Activated gamma-delta T cell treated with anti-CD3 and anti-CD28 coated beads, Interleukin-2, amount 50 U/mL, for 16 hours (primary cell): ENCODE results near the gene NKD1.
"Not testable (repeated sequence)": the region's sequence is repeated elsewhere in the genome, so short reads cannot be mapped to it uniquely, and the experiment has no call there.

Experiments
- DNase-seq: peaks from one replicate; pipeline ENCODE4 v3.0.0-alpha.2; 2020; ENCODE audit warnings: low read depth

The NKD1 gene

GRCh38 chr16:50520451-50521245 is 27.5 kb upstream of the NKD1 start:
- DNase-seq: no peak

DNA sequence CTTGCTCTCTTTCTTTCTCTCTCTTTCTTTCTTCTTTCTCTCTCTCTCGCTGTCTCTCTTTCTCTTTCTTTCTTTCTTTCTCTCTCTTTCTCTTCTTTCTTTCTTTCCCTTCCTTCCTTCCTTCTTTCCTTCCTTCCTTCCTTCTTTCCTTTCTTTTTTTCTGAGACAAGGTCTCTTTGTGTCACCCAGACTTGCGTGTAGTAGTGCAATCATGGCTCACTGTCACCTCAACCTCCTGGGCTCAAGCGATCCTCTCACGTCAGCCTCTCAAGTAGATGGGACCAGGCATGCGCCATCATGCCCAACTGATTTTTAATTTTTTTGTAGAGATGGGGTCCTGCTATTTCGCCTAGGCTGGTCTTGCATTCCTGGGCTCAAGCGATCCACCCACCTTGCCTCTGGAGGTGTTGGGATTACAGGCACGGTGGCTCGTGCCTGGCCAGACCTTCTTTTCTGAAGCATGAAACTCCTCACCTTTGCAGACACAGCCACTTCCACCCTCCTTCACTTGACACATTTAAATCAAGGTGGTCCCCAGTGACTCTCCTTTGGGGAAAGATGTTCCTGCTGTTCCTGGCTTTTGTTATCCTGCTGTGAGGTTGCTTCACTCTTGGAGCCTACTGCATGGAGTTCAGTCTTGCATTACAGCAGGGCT is 26.8 kb upstream of the NKD1 start:
- no peak for DNase-seq

DNA sequence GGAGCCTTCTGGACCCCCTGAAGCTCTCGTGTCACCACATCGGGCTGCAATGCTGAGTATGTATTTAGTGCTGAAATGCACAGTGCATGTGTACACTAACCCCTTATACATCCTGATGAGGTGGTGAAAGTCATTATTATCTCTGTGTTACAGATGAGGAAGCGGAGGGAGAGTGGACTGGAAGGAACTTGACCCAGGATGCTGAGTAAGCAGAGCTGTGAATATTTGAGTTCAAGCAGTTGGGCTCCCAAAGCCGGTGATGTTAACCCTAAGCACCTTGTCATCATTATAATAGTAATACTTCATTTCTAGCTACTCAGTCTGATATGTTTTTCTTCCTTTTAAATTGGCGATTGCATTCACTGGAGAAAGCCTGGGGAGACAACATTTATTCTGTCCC is 25.9 kb upstream of the NKD1 start:
- no peak for DNase-seq

DNA sequence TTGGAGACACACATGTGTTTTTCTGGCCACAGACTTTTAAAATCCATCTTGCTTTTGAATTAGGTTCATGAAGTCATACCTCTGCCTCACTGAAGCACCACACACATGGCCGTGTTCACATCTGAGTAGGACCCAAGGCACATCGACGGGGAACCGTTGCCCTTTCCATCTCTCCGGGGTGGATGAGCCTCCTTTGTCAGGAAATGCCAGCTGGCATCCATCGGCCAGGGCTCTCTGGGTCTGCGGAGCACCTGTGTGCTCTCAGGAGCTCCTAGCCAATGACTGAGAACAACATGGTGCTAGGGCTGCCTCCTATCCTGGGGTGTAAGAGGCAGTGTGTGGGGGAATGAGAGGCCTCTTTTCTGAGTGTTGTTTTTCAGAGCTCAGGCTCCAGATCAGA is 24.5 kb upstream of the NKD1 start:
- no peak for DNase-seq

GRCh38 chr16:50525262-50525661 is 22.9 kb upstream of the NKD1 start:
- no peak for DNase-seq

DNA sequence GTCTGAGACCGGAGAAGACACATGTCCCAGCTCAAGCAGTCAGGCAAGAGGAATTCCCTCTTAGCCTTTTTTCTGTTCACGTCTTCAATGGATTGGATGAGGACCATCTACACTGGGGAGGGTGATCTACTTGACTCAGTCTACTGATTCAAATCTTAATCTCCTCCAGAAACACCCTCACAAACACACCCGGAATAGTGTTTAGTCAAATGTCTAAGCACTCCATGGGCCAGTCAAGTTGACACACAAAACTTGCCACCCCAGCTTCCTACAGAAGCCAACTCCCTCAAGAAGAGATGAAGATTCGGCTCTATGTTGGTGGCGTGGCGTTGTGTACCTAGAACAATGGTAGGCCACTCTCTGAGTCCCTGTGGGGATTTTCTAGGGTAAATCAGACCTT is 22.5 kb upstream of the NKD1 start:
- no peak for DNase-seq

DNA sequence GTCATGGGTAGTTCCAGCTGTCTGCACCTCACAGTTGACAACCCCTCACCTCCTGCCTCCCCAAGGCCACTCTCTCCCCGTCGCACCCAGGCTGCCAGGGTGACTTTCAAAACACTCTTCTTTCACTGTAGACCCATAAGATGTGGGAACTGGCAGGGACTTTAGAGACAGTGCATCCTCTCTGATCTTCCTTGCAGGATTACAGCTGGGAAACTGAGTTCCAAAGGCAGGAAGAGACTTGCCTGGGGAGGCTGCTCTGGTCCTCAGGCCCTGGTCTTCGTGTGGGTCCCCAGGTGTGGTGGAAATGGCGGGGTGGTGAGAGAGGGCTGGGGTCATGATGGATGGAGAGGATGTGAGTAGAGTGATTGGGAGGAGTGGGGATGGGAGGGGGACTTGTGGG is 21.9 kb upstream of the NKD1 start:
- DNase-seq: no peak

- DNase-seq: no peak
These were observed 21.4 kb upstream of the NKD1 start for GRCh38 chr16:50526796-50527195.

GRCh38 chr16:50528820-50529219 is 19.4 kb upstream of the NKD1 start:
- DNase-seq: no peak

GRCh38 chr16:50529334-50529733 is 18.9 kb upstream of the NKD1 start:
- DNase-seq: no peak

- DNase-seq: no peak
These were observed 17.6 kb upstream of the NKD1 start for GRCh38 chr16:50530277-50531236.

GRCh38 chr16:50531359-50531758 is 16.8 kb upstream of the NKD1 start:
- no peak for DNase-seq

GRCh38 chr16:50531901-50532300 is 16.3 kb upstream of the NKD1 start:
- no peak for DNase-seq

DNA sequence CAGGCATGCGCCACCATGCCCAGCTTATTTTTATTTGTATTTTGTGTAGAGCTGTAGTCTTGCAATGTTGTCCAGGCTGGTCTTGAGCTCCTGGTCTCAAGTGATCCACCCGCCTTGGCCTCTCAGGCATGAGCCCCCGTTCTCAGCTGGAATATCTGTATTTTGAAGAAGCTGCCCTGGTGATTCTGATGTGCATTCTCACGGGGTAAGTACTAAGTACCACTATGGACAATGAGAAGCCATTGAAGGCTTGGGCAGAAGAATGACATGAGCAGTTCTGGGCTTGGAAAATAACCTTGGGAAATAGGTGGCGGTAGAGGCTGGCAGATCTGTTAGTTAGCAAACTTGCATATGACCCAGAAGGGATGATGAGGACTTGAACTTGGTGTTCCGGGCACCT is 15.6 kb upstream of the NKD1 start:
- no peak for DNase-seq

- no peak for DNase-seq
These were observed 14.9 kb upstream of the NKD1 start for GRCh38 chr16:50533317-50533716.

DNA sequence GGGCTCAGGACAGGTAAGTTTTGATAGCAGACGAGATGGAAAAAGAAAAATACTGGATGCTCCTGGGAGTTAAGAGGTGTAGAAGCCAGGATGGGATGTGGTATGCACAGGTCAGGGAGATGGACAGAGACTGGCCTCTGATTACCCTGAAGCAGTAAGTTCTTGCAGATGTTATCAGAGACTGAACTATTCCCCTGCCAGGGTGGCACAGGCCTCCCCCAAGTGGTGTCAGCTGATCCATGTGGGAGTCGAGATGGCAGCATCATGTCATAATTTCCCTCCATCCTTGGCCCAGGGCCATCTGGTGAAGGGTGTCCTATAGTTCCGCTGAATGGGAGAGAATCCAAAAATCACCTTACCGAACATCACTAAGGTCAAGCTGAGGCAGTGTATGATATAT is 14.1 kb upstream of the NKD1 start:
- DNase-seq: no peak

DNA sequence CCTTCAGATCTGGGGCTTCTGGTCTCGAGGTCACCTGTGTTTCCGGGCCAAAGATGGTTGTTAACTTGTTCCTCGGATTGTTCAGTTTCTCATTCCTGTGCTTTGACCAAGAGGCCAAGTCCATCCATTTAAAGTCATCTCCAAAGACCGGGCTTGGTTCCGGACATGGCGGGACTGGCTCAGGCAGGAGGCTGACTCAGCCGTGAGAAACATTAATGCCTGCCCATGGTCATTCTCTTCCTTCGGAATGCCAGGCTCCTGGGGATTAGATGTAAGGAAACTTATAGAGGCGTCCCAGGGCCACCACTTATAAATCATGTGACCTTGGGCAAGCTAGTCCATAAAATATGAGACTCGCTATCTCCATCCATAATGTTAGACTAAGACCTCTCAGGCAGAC is 13.6 kb upstream of the NKD1 start:
- DNase-seq: no peak

DNA sequence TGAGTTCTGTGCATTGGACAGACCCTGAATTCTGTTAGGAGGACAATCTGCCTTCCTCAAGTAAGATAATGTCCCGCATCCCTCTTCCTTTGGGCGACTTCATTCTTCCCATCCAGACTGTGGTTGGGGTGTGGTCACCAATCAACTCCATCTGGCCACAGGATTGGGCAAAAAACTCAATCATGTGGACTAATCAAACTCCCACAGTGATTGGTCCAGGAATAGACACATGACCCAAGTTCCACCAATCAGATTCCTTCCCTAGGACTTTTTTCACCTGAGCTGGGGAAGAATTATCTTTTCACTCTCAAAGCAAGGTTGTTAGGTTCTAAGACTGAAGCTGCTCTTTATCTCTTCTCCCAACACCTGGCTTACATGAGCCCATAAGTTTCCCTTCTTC is 13.2 kb upstream of the NKD1 start:
- no peak for DNase-seq

DNA sequence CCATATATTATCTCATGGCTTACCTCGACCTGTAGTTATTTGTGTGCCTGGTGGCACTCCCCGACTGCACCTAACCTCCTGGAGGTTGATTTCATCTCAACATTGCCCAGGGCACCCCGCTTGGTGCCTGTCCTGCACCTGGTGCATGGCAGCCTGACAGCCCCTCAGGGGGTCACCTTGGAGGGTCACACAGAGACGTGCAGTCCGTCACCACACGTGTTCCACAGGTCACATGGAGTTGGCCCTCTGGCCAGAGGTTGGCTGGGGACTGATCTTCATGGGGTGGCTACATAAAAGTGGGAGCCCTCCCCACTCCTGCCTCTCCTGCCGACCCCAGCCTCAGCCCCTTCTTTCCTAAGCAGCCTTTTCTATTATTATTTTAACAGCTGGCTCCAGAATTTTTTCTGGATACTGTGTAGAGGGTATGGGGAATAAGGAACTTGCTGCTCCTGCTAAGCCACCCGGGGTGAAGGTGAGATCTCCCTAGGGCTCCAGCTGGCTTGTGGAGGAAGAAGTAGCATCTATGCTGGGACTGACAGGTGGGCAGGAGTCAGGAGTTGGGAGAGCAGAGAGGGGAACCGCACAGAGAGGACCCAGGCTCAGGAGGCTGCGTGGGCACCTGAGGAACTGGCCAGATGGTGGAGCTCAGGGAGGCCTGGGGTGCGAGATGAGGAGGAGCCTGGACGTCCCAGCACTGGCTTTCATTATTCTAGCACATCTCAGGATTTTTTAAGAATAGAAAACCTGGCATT is 12.5 kb upstream of the NKD1 start:
- no peak for DNase-seq

- DNase-seq: not testable (repeated sequence)
These were observed 11.9 kb upstream of the NKD1 start for GRCh38 chr16:50536258-50536645.

- no peak for DNase-seq
These were observed 10.5 kb upstream of the NKD1 start for GRCh38 chr16:50537533-50538290.
